NOMO-1 treated with DMSO at 0.1 percent for 48 hours (cell line): Measurements from ENCODE around the gene MAGI1.
A peak's percentile ranks its signal among the peaks of the same experiment; 100 is the strongest.
"Not testable (repeated sequence)": the region's sequence is repeated elsewhere in the genome, so short reads cannot be mapped to it uniquely, and the experiment has no call there.

Experiments
- DNase-seq: peaks from one replicate; lab custom pipeline; 2025; ENCODE audit not compliant: unreplicated experiment; lab: John Stamatoyannopoulos, UW

The MAGI1 gene

DNA sequence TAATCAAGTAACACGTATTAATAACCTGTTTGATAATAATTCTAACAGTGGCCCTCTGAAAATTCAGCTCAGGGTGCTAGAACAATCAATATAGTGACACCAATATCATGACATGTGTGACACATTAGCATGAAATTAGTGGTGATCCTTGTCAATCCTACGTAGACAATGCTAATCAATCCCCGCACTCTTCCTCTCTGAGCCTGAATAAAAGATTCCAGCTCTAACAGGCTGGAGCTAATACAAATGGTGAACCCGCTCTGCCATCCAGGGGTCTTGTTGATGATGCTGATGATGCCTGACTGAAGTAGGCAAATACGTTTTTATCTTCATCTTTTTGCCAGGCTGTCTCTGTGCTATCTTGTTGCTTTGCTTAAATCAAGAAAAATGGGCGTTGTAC, 462.5 kb downstream of the MAGI1 start:
- no peak for DNase-seq

DNA sequence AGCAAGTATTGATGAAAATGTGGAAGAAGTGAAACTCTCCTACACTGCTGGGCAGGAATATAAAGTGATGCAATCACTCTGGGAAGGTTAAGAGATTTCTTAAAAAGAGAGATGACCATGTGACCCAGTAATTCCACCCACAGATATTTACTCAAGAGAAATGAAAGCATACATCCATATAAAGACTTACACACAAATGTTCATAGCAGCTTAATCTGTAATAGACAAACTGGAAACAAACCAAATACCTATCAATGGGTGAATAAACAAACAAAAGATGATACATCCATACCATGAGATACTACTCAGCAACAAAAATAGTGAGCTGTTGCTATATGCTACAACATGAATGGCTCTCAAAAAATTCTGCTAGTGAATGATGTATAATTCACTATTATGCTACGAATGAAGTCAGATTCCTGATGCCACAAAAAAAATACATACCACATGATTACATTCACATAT, 463.3 kb downstream of the MAGI1 start:
- DNase-seq: no peak

DNA sequence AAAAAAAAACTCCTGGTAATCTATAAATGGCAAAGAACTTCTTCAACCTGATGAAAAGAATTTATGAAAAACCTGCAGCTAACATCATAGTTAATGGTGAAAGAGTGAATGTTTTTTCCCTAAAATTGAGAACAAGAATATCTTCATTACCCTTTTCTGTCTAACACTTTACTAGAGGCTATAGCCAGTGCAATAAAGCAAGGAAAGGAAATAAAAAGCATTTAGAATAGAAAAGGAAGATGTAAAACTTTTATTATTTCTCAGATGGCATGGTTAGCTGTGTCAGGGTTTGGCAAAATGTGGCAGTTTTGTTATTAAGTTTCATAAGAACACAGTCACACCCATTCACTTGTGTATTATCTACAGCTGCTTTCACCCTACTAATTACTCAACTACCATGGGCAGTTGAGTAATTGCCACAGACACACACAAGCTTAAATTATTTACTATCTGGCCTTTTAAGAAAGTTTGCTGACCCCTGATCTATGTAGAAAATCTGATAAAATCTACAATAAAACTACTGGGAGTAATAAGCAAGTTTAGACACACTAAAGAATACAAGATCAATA, 465.1 kb downstream of the MAGI1 start:
- DNase-seq: no peak

DNA sequence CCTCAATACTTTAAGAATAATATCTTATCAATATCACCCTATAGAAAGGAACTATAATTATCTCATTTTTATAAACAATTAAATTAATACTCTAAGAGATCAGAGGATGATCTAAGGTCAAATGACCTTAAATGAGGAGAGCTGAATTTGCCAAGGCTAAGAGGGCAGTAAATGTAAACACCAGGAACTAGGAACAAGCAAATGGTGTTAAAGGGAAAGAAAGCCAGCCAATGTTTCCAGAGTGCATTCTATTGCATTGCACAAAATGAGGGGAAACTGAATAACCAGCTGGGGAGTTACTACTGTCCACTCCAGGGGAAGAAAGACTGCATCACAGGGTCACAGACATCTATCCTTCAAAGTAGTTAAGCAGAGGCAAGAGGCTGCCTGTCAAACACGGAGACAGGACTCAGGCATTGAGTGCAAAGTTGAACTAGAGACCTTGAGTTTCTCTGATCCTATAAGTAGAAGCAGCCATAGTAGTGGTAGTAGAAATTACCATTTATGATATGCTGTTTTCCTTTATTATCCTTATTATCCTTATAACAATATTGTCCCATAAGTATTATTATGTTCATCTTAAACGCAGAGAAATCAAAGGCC, 466.4 kb downstream of the MAGI1 start:
- DNase-seq: no peak

DNA sequence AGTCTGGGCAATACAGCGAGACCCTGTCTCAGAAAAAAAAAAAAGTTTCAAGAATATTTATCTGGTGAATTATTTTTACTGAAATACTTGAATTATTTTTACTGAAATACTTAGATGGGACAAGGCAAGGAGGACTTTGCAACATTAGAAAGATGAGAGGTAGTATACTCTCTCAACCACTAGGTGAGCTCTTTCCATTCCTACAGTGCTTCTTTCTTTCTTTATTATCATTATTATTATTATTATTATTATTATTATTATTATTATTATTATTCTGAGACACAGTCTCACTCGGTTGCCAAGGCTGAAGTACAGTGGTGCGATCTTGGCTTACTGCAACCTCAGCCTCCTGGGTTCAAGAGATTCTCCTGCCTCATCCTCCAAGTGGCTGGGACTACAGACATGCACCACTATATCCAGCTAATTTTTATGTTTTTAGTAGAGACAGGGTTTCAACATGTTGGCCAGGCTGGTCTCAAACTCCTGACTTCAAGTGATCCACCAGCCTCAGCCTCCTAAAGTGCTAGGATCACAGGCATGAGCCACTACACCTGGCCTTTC, 468.8 kb downstream of the MAGI1 start:
- DNase-seq: no peak

DNA sequence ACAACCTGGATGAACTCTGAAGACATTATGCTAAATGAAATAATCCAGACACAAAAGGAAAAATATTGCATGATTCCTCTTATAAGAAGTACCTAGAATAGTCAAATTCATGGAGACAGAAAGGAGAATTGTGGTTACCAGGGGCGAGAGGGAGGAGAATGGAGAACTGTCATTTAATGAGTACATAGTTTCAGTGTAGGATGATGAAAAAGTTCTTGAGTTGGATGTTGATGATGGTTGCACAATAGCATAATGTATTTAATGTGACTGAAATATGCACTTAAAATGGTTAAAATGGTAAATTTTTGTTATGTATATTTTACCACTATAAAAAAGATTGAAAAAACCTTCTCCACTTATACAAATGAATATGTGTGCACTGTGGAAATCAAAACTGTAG, 469.6 kb downstream of the MAGI1 start:
- no peak for DNase-seq

DNA sequence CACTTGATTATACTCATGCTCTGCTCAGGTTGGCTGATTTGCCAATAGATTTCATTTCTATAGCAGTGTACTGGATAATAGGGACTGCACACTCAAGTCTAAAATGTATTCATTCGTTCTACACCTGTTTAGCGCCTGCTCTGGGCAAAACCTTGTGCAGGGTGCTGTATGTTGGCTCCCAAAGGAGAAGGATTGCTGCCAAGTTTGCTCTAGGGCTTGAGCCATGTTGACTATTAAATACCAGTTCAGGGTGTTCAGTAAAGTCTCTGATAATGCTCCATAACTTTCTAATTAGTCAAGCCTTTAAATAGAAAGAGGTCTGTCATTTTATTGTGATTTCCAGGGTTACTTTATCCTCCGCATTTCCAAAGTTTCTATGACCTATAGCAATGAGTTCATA, 470.2 kb downstream of the MAGI1 start:
- DNase-seq: no peak

DNA sequence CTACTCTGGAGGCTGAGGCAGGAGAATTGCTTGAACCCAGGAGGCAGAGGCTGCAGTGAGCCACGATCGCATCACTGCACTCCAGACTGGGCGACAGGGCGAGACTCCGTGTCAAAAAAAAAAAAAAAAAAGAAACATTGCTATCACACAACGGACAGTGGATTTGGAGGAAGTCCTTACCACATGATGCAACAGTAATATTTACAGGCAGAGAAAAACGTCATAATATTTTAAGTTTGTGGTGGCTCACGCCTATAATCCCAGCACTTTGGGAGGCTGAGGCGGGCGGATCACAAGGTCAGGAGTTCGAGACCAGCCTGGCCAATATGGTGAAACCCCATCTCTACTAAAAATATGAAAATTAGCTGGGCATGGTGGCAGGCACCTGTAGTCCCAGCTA, 473.0 kb downstream of the MAGI1 start:
- not testable (repeated sequence) for DNase-seq

DNA sequence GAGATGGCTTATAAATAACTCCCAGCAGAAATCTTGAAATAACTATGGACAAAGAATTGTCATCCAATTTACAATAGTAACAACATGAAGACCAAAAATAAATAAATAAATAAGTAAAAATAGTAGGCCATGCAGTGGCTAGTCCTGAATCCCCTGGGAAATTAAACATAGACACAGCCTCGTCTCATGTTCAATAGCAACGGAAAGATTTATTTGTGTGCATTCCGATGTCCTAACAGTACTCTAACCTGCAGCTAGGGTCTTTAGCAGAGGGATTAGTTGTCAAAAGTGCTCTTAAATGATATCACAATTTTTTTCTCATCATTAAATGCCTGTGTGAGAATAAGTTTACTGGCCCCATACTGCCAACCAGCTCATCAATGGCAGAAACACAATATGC, 474.2 kb downstream of the MAGI1 start:
- DNase-seq: no peak

DNA sequence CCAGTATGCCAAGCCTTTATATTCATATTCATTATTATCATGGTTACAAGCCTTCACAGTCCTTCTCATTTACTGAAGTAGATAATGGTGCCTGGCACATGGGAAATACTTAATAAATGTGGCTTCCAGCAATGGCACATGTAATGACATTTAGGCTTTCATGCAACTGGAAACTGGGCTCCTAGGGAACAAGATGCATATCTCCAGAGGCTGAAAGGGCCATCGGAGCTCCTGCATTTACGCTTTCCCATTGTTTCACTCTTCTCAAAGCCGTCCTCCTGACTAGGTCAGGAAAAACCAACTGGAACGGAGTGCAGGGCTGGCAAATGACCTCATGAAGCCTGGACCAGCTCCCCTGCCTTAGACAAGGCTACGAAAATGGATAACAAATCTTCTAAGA, 474.9 kb downstream of the MAGI1 start:
- no peak for DNase-seq

DNA sequence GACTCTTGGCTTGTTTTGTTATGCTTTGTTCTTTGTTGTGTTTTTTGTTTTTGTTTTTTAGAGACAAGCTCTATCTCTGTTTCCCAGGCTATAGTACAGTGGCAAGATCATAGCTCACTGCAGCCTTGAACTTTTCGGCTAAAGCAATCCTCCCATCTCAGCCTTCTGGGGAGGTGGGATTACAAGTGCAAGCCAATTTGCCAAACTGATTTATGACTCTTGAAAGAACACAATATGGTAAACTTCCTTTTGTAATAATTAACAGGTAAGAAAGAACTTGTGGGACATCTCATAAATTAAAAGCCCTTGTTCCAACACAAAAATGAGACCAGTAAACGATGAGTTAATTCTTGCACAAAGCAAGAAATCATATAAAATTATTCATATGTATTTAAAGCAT, 476.3 kb downstream of the MAGI1 start:
- no peak for DNase-seq

DNA sequence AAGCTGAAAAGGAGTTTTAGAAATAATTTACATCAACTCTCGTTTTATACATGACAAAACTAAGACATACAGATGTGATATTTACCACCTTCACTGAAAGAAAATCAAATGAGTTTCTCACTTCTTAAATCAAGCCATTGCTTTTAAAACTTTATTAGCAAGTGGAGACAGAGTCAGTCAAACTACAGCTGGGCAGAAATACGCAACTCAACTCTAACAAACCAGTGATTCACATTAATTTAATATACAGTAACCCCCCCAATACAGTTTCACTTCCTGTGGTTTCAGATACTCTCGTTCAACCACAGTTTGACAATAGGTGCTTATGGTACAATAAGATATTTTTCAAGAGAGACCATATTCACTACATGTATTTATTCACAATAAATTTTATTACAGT, 477.1 kb downstream of the MAGI1 start:
- peak; percentile 52 for DNase-seq

DNA sequence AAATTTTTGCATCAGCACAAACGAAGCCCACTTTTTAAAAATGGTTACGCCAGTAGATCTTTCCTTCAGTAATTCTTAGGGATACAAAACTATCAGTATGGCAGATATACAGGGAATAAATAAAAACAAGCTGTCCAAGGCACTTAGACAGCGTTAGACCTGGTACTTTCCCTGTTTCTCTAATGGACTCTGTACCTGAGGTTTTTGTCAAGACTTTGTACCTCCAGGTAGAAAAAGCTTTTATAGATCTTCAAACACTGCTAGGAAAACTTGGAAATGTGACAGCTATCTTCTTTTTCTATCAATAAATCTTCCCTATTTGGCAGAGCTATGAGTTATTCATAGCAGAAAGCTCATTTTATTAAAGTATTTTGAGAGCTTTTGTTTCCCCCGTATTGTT, 477.8 kb downstream of the MAGI1 start:
- DNase-seq: no peak

DNA sequence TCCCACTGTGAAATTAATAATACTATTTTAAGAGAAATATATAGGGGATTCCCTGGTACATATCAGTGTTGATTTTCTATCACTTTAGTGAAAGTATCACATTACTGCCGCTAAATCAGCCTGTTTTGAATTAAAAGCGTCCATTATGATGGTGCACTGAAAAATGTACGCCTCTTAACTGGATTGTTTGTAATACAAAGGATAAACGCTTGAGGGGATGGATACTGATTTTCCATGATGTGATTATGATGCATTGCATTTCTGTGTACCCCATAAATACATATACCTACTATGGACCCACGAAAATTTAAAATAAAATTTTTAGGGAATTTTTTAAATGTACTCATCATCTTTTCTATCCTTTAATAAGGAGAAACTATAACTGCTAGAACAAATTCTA, 478.6 kb downstream of the MAGI1 start:
- no peak for DNase-seq

DNA sequence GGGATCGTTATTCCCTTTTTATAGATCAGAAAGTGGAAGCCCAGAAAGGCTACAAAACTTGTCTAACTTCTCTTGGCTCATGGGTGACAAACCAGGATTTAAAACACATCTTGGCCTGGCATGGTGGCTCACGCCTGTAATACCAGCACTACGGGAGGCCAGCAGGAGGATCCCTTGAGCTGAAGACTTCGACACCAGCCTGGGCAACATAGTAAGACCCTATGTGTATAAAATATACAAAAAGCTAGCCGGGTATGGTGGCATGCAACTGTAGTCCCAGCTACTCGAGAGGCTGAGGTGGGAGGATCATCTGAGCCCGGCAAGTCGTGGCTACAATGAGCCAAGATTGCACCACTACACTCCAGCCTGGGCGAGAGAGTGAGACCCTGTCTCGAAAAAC, 479.1 kb downstream of the MAGI1 start:
- DNase-seq: no peak

DNA sequence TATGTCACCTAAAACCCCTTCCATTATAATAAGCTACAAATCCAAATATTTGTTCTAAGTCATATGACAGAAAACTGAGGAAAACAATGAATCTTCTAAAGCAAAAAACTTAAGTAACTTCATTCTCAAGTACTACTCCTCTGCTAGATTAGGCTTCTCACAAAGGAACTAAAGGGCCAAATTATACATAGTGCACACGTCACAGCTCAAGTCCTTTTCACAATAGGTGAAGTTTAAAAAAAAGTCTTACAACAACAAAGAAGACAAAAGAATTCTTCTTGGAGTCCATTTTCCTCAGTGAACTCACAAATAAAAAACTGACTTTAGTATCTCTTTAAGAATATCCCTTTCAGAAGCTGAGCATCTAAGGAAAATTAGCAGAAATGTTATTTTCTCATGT, 479.9 kb downstream of the MAGI1 start:
- DNase-seq: no peak

DNA sequence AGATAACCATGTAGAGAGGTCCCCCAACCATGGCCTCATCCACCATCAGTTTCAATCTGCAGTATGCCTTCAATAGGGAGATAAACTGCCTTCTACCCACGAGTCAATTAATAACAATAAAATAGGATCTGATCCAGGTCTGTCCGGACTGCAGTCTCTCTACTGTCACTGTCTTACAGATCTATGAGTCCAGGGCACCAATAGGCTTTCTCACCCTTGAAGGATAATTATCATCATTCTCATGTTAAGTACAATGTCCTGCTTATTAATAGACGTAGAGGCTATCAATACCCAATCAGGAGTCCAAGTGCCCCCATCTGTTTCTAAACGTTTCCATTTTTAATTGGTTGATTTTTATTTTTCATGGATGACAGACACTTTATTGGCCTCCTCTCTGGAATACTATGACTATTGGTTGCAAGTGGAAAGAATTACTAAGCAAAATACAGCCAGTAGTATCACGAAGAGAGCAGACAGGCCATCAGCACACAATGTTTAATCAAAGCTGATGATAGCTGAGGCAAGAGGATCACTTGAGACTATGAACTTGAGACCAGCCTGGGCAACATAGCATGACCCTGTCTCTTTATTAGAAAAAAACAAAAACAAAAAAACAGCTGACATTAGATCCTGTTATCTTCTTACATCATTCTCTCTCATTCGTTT, 480.7 kb downstream of the MAGI1 start:
- no peak for DNase-seq

DNA sequence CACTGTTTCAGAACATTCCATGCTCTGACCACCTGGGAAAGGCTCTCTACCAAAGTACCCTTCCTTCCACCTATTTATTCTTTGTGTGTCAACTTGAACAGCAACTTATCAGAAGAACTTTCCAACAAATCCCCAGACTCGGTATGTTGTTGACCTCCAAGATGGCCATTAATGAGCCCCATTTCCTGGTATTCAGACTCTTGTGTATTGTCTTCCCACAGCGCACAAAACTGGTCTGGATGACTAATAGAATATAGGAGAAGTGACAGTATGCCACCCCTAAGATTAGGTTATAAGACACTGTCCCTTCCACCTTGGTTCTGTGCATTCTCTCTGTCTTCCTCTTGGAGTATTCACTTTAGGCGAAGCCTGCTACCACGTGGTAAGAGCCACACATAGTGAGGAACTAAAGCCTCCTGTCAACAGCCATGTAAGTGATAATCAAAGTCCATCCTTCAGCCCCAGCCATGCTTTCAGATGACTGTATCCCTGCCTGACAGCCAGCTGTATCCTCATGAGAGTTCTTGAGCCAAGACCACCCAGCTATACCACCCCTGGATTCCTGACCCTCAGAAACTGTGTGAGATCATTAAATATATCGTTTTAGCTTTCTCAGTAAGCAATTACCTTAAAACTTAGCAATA, 481.7 kb downstream of the MAGI1 start:
- DNase-seq: no peak

DNA sequence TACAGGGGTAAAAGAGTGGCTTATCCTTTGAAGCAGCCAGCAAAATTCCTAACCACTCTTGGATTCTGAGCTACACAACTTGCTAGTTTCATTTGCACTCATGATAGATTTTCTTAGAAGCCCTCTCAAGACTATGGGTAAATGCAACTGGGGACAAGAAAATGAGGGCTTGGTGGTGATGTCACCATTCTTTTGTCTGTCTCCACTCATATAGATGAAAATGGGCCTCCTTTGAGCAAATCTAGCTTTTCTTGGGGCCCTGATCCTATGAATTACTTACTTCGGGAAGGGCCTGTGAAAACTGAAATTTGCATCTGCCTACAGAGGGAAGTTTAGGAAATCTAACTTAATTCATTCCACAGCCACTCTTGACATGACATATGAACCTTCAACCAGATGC, 486.3 kb downstream of the MAGI1 start:
- no peak for DNase-seq

DNA sequence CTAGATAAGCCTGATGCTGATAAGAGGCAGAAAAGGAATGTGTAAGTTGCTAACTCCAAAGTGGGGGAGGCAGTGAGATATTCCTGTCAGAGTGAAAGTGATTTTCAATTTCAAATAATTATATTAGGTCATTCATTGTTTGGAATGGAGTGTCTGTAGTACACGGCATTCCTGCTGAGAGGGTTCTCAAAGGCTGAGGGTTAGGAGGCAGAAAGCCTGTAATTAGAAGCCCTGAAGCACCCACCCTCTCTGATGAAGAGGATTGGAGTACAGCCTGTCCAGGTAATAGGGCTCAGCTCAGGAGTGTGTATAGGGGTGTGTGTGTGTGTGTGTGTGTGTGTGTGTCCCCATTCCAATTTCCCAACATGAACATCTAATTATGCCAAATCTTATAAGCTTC, 486.8 kb downstream of the MAGI1 start:
- DNase-seq: no peak

DNA sequence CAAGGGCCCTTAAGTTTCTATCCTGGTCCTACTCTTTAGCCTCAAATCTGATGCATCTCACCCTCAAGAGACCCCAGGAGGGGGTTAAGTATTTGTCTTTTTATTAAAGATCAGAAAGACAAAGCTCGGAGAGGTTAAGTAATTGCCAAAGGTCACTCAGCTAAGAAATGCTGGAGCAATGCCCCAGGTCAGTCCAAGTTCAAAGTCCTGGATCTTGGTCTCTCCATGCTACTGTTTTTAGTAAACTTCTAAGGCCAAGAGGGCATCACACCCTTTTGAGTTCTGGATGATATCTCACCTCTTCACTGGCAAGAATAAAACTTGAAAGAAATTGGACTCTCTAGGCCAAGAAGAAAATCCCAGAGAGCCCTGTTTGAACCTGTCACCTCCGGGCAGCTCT, 488.6 kb downstream of the MAGI1 start:
- DNase-seq: no peak

DNA sequence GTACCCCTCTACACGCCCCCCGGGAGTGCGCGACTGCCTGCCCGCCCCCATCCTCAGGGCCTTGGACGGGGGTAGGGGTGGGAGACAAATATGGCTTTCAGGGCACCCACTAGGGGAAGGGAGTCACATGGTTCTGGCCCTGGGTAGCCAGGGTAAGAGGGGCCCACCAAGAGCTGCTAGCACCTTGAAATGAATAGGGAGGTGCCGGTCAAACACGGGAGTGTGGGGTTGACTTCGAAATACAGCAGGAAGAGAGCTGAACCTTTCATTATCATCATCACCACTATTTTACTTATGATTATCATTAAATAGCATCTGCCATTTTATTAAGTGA, 489.1 kb downstream of the MAGI1 start:
- no peak for DNase-seq
